K562 (cell line): ENCODE data around the gene NEUROD2. TPM values are rescaled to one million over a fixed set of nuclear protein-coding genes. Genes with fewer than 3 reads are reported as not detected.

Experiments used
- ATAC-seq: fragments of 200-7000 bp; cut with Tn5 transposase; 3 replicates; pipeline ENCODE4 v1.9.1; 2020; ENCODE audit warnings: moderate library complexity
- BruUV-seq: library from RNA; stranded (reverse); fragments of 400-500 nt; replicated peaks from 2 replicates; lab custom pipeline; 2021; lab: Mats Ljungman, UMichigan
- CTCF ChIA-PET: fragments of 300-600 bp; formaldehyde crosslinking; extraction: SDS; loops from one replicate; lab custom pipeline; 2021; ENCODE audit warnings: low intra/inter-chr PET ratio; lab: Yijun Ruan, JAX
- POLR2A ChIA-PET: fragments of 300-600, 350-650 bp; sonication (Branson Sonifier 250); formaldehyde crosslinking; extraction: SDS; loops from one replicate; lab custom pipeline; 2021; ENCODE audit warnings: antibody characterized with exemption, inconsistent platforms; lab: Yijun Ruan, JAX
- DNase-seq, 4 experiments: peaks; one replicate each; pipeline versions ENCODE4 v3.0.0 to v3.0.0-alpha.2; 2011 to 2018; ENCODE audit warnings: low spot score in 3 of 4, mixed read lengths in 3 of 4; ENCODE audit errors: extremely low read depth in 1 of 4
- FAIRE-seq: peaks from 2 replicates; lab custom pipeline; 2011; peaks lifted over from hg19 to GRCh38; lab: Jason Lieb, UNC
- H2AFZ ChIP-seq: 2 replicates; pipeline ENCODE4 v1.6.0; 2011; ENCODE audit warnings: low read depth, low read length, control low read depth, inconsistent platforms
- H3K27ac ChIP-seq: fragments of 200-600 bp; 3 replicates; pipeline ENCODE4 v1.8.0; 2011; ENCODE audit warnings: low read depth, mild to moderate bottlenecking, control low read depth, inconsistent platforms, low read length, moderate library complexity, mixed read lengths; ENCODE audit errors: extremely low read depth
- H3K27me3 ChIP-seq, 2 experiments: fragments of 300-600 bp in 1 of 2; 2 replicates in 1 of 2; 3 replicates in 1 of 2; pipeline versions ENCODE4 v1.6.0 to v1.8.0; 2011; ENCODE audit warnings: inconsistent platforms in 2 of 2, low read length in 2 of 2, mild to moderate bottlenecking in 1 of 2, mixed read lengths in 1 of 2, moderate library complexity in 1 of 2; ENCODE audit not compliant: control insufficient read depth in 2 of 2, insufficient read depth in 2 of 2
- H3K36me3 ChIP-seq: fragments of 300-600 bp; 3 replicates; pipeline ENCODE4 v1.8.0; 2011; ENCODE audit warnings: mild to moderate bottlenecking, low read length, inconsistent platforms; ENCODE audit not compliant: control insufficient read depth, insufficient read depth
- H3K4me1 ChIP-seq, 2 experiments: fragments of 200-600 bp in 1 of 2; replicated peaks in 1 of 2; 2 replicates in 1 of 2; 3 replicates in 1 of 2; pipeline versions ENCODE4 v1.5.1 to v1.8.0; 2011; ENCODE audit warnings: inconsistent platforms in 2 of 2, low read length in 2 of 2, mild to moderate bottlenecking in 1 of 2, mixed read lengths in 1 of 2, moderate library complexity in 1 of 2; ENCODE audit not compliant: control insufficient read depth in 2 of 2, insufficient read depth in 2 of 2
- H3K4me2 ChIP-seq: 2 replicates; pipeline ENCODE4 v1.6.1; 2011; ENCODE audit warnings: low read length, control low read depth, inconsistent platforms, mixed read lengths; ENCODE audit not compliant: insufficient read depth
- H3K4me3 ChIP-seq: fragments of 200-600 bp; sonication (generic), shearing (Covaris generic); 2 replicates; pipeline ENCODE4 v1.5.1; 2016; ENCODE audit warnings: control low read depth, inconsistent platforms
- H3K79me2 ChIP-seq: fragments of 200-600 bp; 3 replicates; pipeline ENCODE4 v1.8.0; 2011; ENCODE audit warnings: low read length, inconsistent platforms; ENCODE audit not compliant: control insufficient read depth, insufficient read depth
- H3K9ac ChIP-seq, 2 experiments: 2 replicates each; pipeline versions ENCODE4 v1.6.0 to v1.6.1; 2011; ENCODE audit warnings: low read depth in 2 of 2, low read length in 2 of 2, control low read depth in 1 of 2, inconsistent platforms in 1 of 2, mild to moderate bottlenecking in 1 of 2, mixed read lengths in 1 of 2; ENCODE audit not compliant: insufficient read depth in 1 of 2
- H3K9me1 ChIP-seq: one replicate; pipeline ENCODE4 v1.6.0; 2011; ENCODE audit warnings: inconsistent platforms, mild to moderate bottlenecking, low read length, moderate library complexity; ENCODE audit not compliant: control insufficient read depth, insufficient read depth
- H3K9me3 ChIP-seq: replicated peaks from 2 replicates; pipeline ENCODE4 v1.5.1; 2011; ENCODE audit warnings: low read depth, low read length, inconsistent platforms; ENCODE audit not compliant: control insufficient read depth, insufficient read depth
- H4K20me1 ChIP-seq: replicated peaks from 2 replicates; pipeline ENCODE4 v1.6.1; 2011; ENCODE audit warnings: low read length, inconsistent platforms, mixed read lengths; ENCODE audit not compliant: control insufficient read depth, insufficient read depth
- DDX20 ChIP-seq: fragments of 450-650 bp; IDR thresholded peaks from 2 replicates; pipeline ENCODE4 v1.6.1; 2016; ENCODE audit warnings: missing genetic modification characterization, low read depth, mild to moderate bottlenecking, missing compliant biosample characterization, moderate library complexity
- HNRNPLL ChIP-seq: fragments of 200-400 bp; formaldehyde crosslinking; IDR thresholded peaks from 2 replicates; pipeline ENCODE4 v1.6.1; 2017; ENCODE audit warnings: low read length, low read depth, mild to moderate bottlenecking; ENCODE audit not compliant: poor library complexity, severe bottlenecking
- MAFG ChIP-seq: fragments of 450-650 bp; conservative IDR thresholded peaks from 2 replicates; pipeline ENCODE4 v1.6.1; 2016; ENCODE audit warnings: missing genetic modification characterization, missing compliant biosample characterization
- NFE2 ChIP-seq: IDR thresholded peaks from 2 replicates; pipeline ENCODE4 v1.6.1; 2014; ENCODE audit warnings: antibody characterized with exemption, low read depth
- UBTF ChIP-seq, 2 experiments: IDR thresholded peaks; 2 replicates each; pipeline ENCODE4 v1.6.1; 2012; ENCODE audit warnings: improper control_type of control experiment in 2 of 2, low read depth in 2 of 2, low read length in 2 of 2, borderline replicate concordance in 1 of 2
- YY1 ChIP-seq, 3 experiments: IDR thresholded peaks; 2 replicates each; pipeline ENCODE4 v1.6.1; 2011; ENCODE audit warnings: low read length in 2 of 3, mild to moderate bottlenecking in 2 of 3, moderate library complexity in 2 of 3, borderline replicate concordance in 1 of 3, control low read depth in 1 of 3, low read depth in 1 of 3; ENCODE audit not compliant: insufficient read depth in 3 of 3, insufficient replicate concordance in 2 of 3, control insufficient read depth in 1 of 3, insufficient read length in 1 of 3; ENCODE audit errors: extremely low read depth in 1 of 3
- WGBS: fragments of 100-300 bp; shearing (Covaris generic); methylation state at CpG from one replicate; pipeline ENCODE4 v1.1.6; 2016; ENCODE audit warnings: low coverage, mixed read lengths; ENCODE audit not compliant: insufficient coverage; ENCODE audit errors: missing lambda C conversion rate; 5-methylcytosine and 5-hydroxymethylcytosine counted together
- in situ Hi-C: fragments of 300-500 bp; cut with MboI; formaldehyde crosslinking; loops from 4 replicates; pipeline ENCODE4 v1.15.0; 2018; ENCODE audit warnings: inconsistent platforms, mixed read lengths
- intact Hi-C: fragments of 100-400 bp; cut with micrococcal nuclease; formaldehyde crosslinking; loops from 2 replicates; pipeline ENCODE4 v1.14.2; 2022
- polyA plus RNA-seq, 8 experiments: library from polyadenylated mRNA; depleted of rRNA in 4 of 8; stranded (reverse) in 5 of 8; unstranded in 3 of 8; fragments of >200 nt; fragmentation: Nextera tagmentation in 2 of 8; fragmentation: Illumina TruSeq in 1 of 8; extraction: Ambion mirVana in 2 of 8; extraction: Trizol in 1 of 8; gene quantifications; 2 replicates each; pipeline versions ENCODE4 v1.2.1 to v1.2.3, GENCODE V29; 2011 to 2014; ENCODE audit warnings: inconsistent platforms in 1 of 8, missing spikeins in 1 of 8
- total RNA-seq, 7 experiments: library from RNA; depleted of rRNA in 6 of 7; stranded (reverse); fragments of >200 nt in 6 of 7; fragmentation: Illumina TruSeq in 2 of 7; extraction: Trizol in 2 of 7; gene quantifications; 2 replicates each; pipeline versions ENCODE4 v1.2.1 to v1.2.3, GENCODE V29; 2011 to 2021; ENCODE audit warnings: low replicate concordance in 1 of 7

NEUROD2 gene
- total and polyA plus RNA-seq, 9 of the 15 experiments (the other 6 are each of a cell fraction or from before 2014, with no cell fraction given): not detected

DNA sequence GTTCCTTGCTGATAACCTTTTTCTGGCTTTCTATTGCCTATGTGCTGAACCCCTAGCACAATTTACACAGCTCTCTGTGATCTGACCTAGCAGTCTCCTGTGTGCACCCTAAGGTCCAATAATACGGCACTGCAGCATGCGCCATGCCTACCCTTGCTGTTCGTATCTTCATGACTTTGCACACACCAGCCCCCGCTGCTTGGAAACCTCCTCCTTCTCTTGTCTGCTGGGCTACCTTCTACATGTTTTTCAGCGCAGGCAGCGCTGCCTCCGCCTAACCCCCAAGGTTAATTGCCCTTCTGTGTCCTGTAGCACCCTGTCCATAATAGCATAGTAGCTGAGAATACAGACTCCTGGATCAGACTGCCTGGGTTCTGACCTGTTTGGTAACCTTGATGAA, 30.6 kb upstream of the NEUROD2 start:
- DNase-seq (peak in 1 of 4 experiments; percentile 64), FAIRE-seq (peak; percentile 54), ATAC-seq (no peak)
- Histone ChIP-seq H3K9me1 (no peaks in the 10 kb centered on the region), H3K4me1 (peaks cover 63 to 68% of the 10 kb centered on the region in 2 experiments), H3K4me3 (peak overlapping the region; percentile 78), H3K27me3 (no peaks in the 10 kb centered on the region), H3K9me3 (no peaks in the 10 kb centered on the region), H3K36me3 (peaks cover 11% of the 10 kb centered on the region; the same call in 2 of the 3 replicates), H3K27ac (peak overlapping the region; percentile 31; the same call in 2 of the 3 replicates), H4K20me1 (peaks cover 26% of the 10 kb centered on the region), H3K9ac (peak overlapping the region; percentile 86 to 96), H2AFZ (no peak overlapping the region), H3K4me2 (peak overlapping the region; percentile 94), H3K79me2 (peaks cover 63% of the 10 kb centered on the region)
- ChIA-PET CTCF (no interaction called here), POLR2A (interaction anchor here (0.6 to 1.9 kb wide), 8 partner anchors 9 to 996 kb away, joined by 3 to 9 read pairs (median 3); no protein-coding TSS in a partner anchor)
- intact Hi-C loops (no loop called here), in situ Hi-C loops (no loop called here)
- 21% methylated on average over 7 of the region's 7 CpGs for WGBS
- TF ChIP-seq UBTF (IDR thresholded peaks at IDR 0.05; ENCODE audit: borderline replicate concordance in 1 of 2, low read depth in 2 of 2, low read length in 2 of 2): 0 out of 4 replicates have a peak, but pooled peaks of 1 of the 2 experiments have one; percentile 32
- peak in 1 of 3 experiments; percentile 8 for TF ChIP-seq YY1 (IDR thresholded peaks at IDR 0.05; ENCODE audit: borderline replicate concordance in 1 of 3, control insufficient read depth in 1 of 3, extremely low read depth in 1 of 3, insufficient read depth in 3 of 3, insufficient read length in 1 of 3, insufficient replicate concordance in 2 of 3, low read depth in 1 of 3, low read length in 2 of 3)
- no peak for TF ChIP-seq DDX20 (tag)
- TF ChIP-seq MAFG (tag): no peak
- peak; percentile 86 for TF ChIP-seq HNRNPLL
- TF ChIP-seq NFE2: peak; percentile 24; the same call in 1 of the 2 replicates
- BruUV-seq: no TSS peak
